Calu3 (cell line): ENCODE data around the gene ABCA7. TPM values are rescaled to one million over a fixed set of nuclear protein-coding genes. Genes with fewer than 3 reads are reported as not detected.

Source experiments
- BruUV-seq: library from RNA; stranded (reverse); fragments of 400-500 nt; replicated peaks from 2 replicates; lab custom pipeline; 2021; lab: Mats Ljungman, UMichigan
- CTCF ChIA-PET: fragments of 300-600 bp; sonication (Branson Sonifier 250); formaldehyde crosslinking; loops from one replicate; lab custom pipeline; 2022; ENCODE audit warnings: antibody characterized with exemption; lab: Charles Lee
- DNase-seq: peaks from one replicate; pipeline ENCODE4 v3.0.0; 2022
- H3K27ac Mint-ChIP-seq: one replicate; pipeline ENCODE4 v1.8.0; 2022; ENCODE audit warnings: mixed read lengths; ENCODE audit not compliant: unreplicated experiment
- H3K27me3 Mint-ChIP-seq: one replicate; pipeline ENCODE4 v1.8.0; 2022; ENCODE audit warnings: mixed read lengths; ENCODE audit not compliant: unreplicated experiment
- H3K36me3 Mint-ChIP-seq: one replicate; pipeline ENCODE4 v1.8.0; 2022; ENCODE audit warnings: mild to moderate bottlenecking, moderate library complexity, mixed read lengths; ENCODE audit not compliant: insufficient read depth, unreplicated experiment
- H3K4me1 Mint-ChIP-seq: one replicate; pipeline ENCODE4 v1.8.0; 2022; ENCODE audit warnings: mild to moderate bottlenecking, low read depth, mixed read lengths; ENCODE audit not compliant: unreplicated experiment
- H3K4me3 Mint-ChIP-seq: one replicate; pipeline ENCODE4 v1.8.0; 2022; ENCODE audit warnings: mild to moderate bottlenecking, low read depth, moderate library complexity, mixed read lengths; ENCODE audit not compliant: unreplicated experiment
- H3K9me3 Mint-ChIP-seq: one replicate; pipeline ENCODE4 v1.8.0; 2022; ENCODE audit warnings: low read depth, mixed read lengths; ENCODE audit not compliant: unreplicated experiment
- CTCF ChIP-seq: fragments of 200-600 bp; IDR thresholded peaks from one replicate; pipeline ENCODE4 v1.8.0; 2022; ENCODE audit warnings: antibody characterized with exemption; ENCODE audit not compliant: unreplicated experiment
- intact Hi-C: fragments of 100-400 bp; cut with micrococcal nuclease; formaldehyde crosslinking; loops from one replicate; pipeline ENCODE4 v1.10.0; 2022; ENCODE audit not compliant: unreplicated experiment
- total RNA-seq: library from RNA; stranded (reverse); gene quantifications from 2 replicates; pipeline ENCODE4 v1.2.3, GENCODE V29; 2022

Gene ABCA7
- total RNA-seq, 1 experiment from 2014 or later = 22.7 TPM

- Mint-ChIP-seq H3K27ac (no peak overlapping the region), H3K36me3 (peaks cover 63% of the 10 kb centered on the region), H3K27me3 (no peaks in the 10 kb centered on the region), H3K4me1 (no peaks in the 10 kb centered on the region), H3K9me3 (no peaks in the 10 kb centered on the region), H3K4me3 (no peak overlapping the region)
- no TSS peak for BruUV-seq
- no peak for TF ChIP-seq CTCF
- CTCF ChIA-PET = no interaction called here
- intact Hi-C loops = no loop called here
- DNase-seq = no peak
Observed at GRCh38 chr19:1108291-1109031, 68.6 kb downstream of the ABCA7 start.

DNA sequence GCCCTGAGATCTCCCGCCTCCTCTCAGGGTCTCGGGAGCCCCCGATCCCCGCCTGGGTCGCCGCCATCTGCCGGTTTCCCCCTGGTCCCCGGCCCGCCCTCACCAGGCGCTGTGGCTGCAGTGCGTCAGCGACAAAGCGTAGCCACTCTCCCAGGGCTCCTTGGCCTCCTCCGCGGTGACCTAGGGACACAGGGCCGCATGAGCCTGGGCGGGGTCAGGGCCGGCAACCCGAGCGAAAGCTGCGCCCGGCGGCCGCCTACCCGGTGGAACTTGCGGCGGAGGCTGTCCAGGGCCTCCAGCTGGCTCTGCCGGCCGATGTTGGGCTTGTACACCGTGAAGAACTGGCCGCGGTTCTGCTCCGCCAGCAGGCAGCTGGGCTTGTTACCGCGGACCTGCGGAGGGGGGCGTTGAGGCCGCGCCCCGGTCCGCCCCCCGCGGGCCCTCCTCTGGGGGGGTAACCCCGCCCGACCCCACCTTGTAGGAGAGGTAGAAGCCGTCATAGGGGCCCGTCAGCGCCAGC lies 69.2 kb downstream of the ABCA7 start:
- no peaks in the 10 kb centered on the region for H3K4me1 Mint-ChIP-seq
- CTCF ChIA-PET = no interaction called here
- no peak for TF ChIP-seq CTCF
- DNase-seq = no peak
- no peak overlapping the region for H3K4me3 Mint-ChIP-seq
- no peaks in the 10 kb centered on the region for H3K27me3 Mint-ChIP-seq
- no peak overlapping the region for H3K27ac Mint-ChIP-seq
- intact Hi-C loops = no loop called here
- no TSS peak for BruUV-seq
- peaks cover 62% of the 10 kb centered on the region for H3K36me3 Mint-ChIP-seq
- H3K9me3 Mint-ChIP-seq = no peaks in the 10 kb centered on the region

- CTCF ChIA-PET = no interaction called here
- H3K9me3 Mint-ChIP-seq = no peaks in the 10 kb centered on the region
- no TSS peak for BruUV-seq
Observed at GRCh38 chr19:1109697-1110671, 70.1 kb downstream of the ABCA7 start.

More at GRCh38 chr19:1109697-1110671, 70.1 kb downstream of the ABCA7 start:
- Mint-ChIP-seq H3K36me3 (peaks cover 57% of the 10 kb centered on the region), H3K27ac (no peak overlapping the region), H3K4me3 (no peak overlapping the region), H3K27me3 (no peaks in the 10 kb centered on the region), H3K4me1 (no peaks in the 10 kb centered on the region)
- TF ChIP-seq CTCF = no peak
- no peak for DNase-seq
- intact Hi-C loops = no loop called here
